HFFc6 (cell line): ENCODE measurements around the gene CCL3. TPM values are rescaled to one million over a fixed set of nuclear protein-coding genes. Genes with fewer than 3 reads are reported as not detected.
"Not testable (repeated sequence)": the region's sequence is repeated elsewhere in the genome, so short reads cannot be mapped to it uniquely, and the experiment has no call there.

Experiments used
- DNase-seq: peaks from one replicate; pipeline ENCODE4 v3.0.0-alpha.2; 2018
- H3K27ac Mint-ChIP-seq: 2 replicates; pipeline ENCODE4 v1.8.0; 2020; ENCODE audit warnings: mild to moderate bottlenecking, mixed read lengths
- H3K27me3 Mint-ChIP-seq: 2 replicates; pipeline ENCODE4 v1.8.0; 2021; ENCODE audit warnings: mild to moderate bottlenecking, moderate library complexity, mixed read lengths; ENCODE audit not compliant: insufficient read depth
- H3K36me3 Mint-ChIP-seq: 2 replicates; pipeline ENCODE4 v1.8.0; 2021; ENCODE audit warnings: low read depth, mixed read lengths
- H3K4me1 Mint-ChIP-seq: 2 replicates; pipeline ENCODE4 v1.8.0; 2020; ENCODE audit warnings: low read depth, mixed read lengths
- H3K4me3 Mint-ChIP-seq: 2 replicates; pipeline ENCODE4 v1.8.0; 2020; ENCODE audit warnings: mild to moderate bottlenecking, moderate library complexity, mixed read lengths
- H3K9me3 Mint-ChIP-seq: 2 replicates; pipeline ENCODE4 v1.8.0; 2020; ENCODE audit warnings: mild to moderate bottlenecking, mixed read lengths
- CTCF ChIP-seq: fragments of 200-600 bp; sonication (generic); IDR thresholded peaks from 2 replicates; pipeline ENCODE4 v1.5.0; 2021; ENCODE audit warnings: antibody characterized with exemption, mild to moderate bottlenecking
- total RNA-seq, 6 experiments: library from RNA; stranded (reverse); fragmentation: NEBNext Ultra II Directional; extraction: Animal tissue kit (Norgen Biotek cat#: 25700); gene quantifications; 2 replicates in 1 of 6; 3 replicates in 5 of 6; pipeline ENCODE4 v1.2.3, GENCODE V29; 2021

Gene CCL3
- total RNA-seq, 6 experiments from 2014 or later = not detected

GRCh38 chr17:36092230-36092629, 2.3 kb upstream of the CCL3 start:
- no peaks in the 10 kb centered on the region for H3K4me1 Mint-ChIP-seq
- no peaks in the 10 kb centered on the region for H3K27me3 Mint-ChIP-seq
- DNase-seq = no peak
- H3K4me3 Mint-ChIP-seq = no peak overlapping the region
- H3K27ac Mint-ChIP-seq = no peak overlapping the region
- peaks cover 42% of the 10 kb centered on the region for H3K9me3 Mint-ChIP-seq
- H3K36me3 Mint-ChIP-seq = no peaks in the 10 kb centered on the region
- TF ChIP-seq CTCF = no peak

- H3K4me1 Mint-ChIP-seq = no peaks in the 10 kb centered on the region
- H3K36me3 Mint-ChIP-seq = no peaks in the 10 kb centered on the region
- no peak for TF ChIP-seq CTCF
- DNase-seq = no peak
- no peak overlapping the region for H3K27ac Mint-ChIP-seq
- no peak overlapping the region for H3K4me3 Mint-ChIP-seq
- peaks cover under 1% of the 10 kb centered on the region; the same call in 1 of the 2 replicates for H3K27me3 Mint-ChIP-seq
- H3K9me3 Mint-ChIP-seq = peaks cover 28% of the 10 kb centered on the region
Observed at GRCh38 chr17:36089339-36089865, 541 bp downstream of the CCL3 start.

- Mint-ChIP-seq H3K9me3 (peaks cover 28% of the 10 kb centered on the region), H3K27me3 (peaks cover 2% of the 10 kb centered on the region; the same call in 1 of the 2 replicates), H3K4me1 (no peaks in the 10 kb centered on the region), H3K27ac (no peak overlapping the region), H3K4me3 (no peak overlapping the region), H3K36me3 (no peaks in the 10 kb centered on the region)
- TF ChIP-seq CTCF = no peak
- no peak for DNase-seq
Observed at GRCh38 chr17:36088670-36089338, 1.1 kb downstream of the CCL3 start.

GRCh38 chr17:36087897-36088572, 1.9 kb downstream of the CCL3 start:
- not testable (repeated sequence) for H3K4me3 Mint-ChIP-seq, H3K36me3 Mint-ChIP-seq, DNase-seq, H3K27ac Mint-ChIP-seq, H3K27me3 Mint-ChIP-seq, H3K4me1 Mint-ChIP-seq
- peaks cover 22% of the 10 kb centered on the region for H3K9me3 Mint-ChIP-seq

- H3K36me3 Mint-ChIP-seq, H3K4me1 Mint-ChIP-seq, H3K4me3 Mint-ChIP-seq, H3K27me3 Mint-ChIP-seq, DNase-seq, H3K27ac Mint-ChIP-seq: not testable (repeated sequence)
- peaks cover 22% of the 10 kb centered on the region for H3K9me3 Mint-ChIP-seq
Observed at GRCh38 chr17:36087471-36087870, 2.5 kb downstream of the CCL3 start.

- no peaks in the 10 kb centered on the region for H3K36me3 Mint-ChIP-seq
- peaks cover 20% of the 10 kb centered on the region for H3K9me3 Mint-ChIP-seq
- H3K4me1 Mint-ChIP-seq = no peaks in the 10 kb centered on the region
- TF ChIP-seq CTCF = no peak
- H3K27me3 Mint-ChIP-seq = peaks cover 2% of the 10 kb centered on the region; the same call in 1 of the 2 replicates
- H3K27ac Mint-ChIP-seq = no peak overlapping the region
- H3K4me3 Mint-ChIP-seq = no peak overlapping the region
- DNase-seq = no peak
Observed at GRCh38 chr17:36086791-36087190, 3.2 kb downstream of the CCL3 start.
